ENCODE results near the gene SH3BP5L. TPM values are rescaled to one million over a fixed set of nuclear protein-coding genes. Genes with fewer than 3 reads are reported as not detected.
A peak's percentile ranks its signal among the peaks of the same experiment; 100 is the strongest.

SH3BP5L gene
- total and polyA plus RNA-seq, 2 of the 4 experiments (the other 2 are of a cell fraction) = 23.3 to 35.9 TPM

- TF ChIP-seq CHD1 (IDR thresholded peaks at IDR 0.05; ENCODE audit: low read depth, low read length) (peak; percentile 96; the same call in 1 of the 2 replicates), SMC3 (IDR thresholded peaks at IDR 0.05; ENCODE audit: low read depth, low read length) (no peak), RFX5 (IDR thresholded peaks at IDR 0.05; ENCODE audit: low read depth, low read length) (peak; percentile 96)
Measured at GRCh38 chr1:248838357-248839167, 12.8 kb upstream of the SH3BP5L start (continued).

- H3K9me3 ChIP-seq (ENCODE audit: control insufficient read depth, insufficient read depth, low read length) = no peaks in the 10 kb centered on the region
- peak within 1 kb of the TSS; percentile 75; the same call in 1 of the 2 replicates for H3K18ac ChIP-seq (ENCODE audit: low read depth, low read length)
- peak within 1 kb of the TSS; percentile 89 for H2BK120ac ChIP-seq (ENCODE audit: low read depth, low read length)
- peak; percentile 98 for TF ChIP-seq RFX5 (IDR thresholded peaks at IDR 0.05; ENCODE audit: low read depth, low read length)
- peak; percentile 35; the same call in 1 of the 2 replicates for TF ChIP-seq BHLHE40 (IDR thresholded peaks at IDR 0.05; ENCODE audit: low read depth, low read length)
- TF ChIP-seq, protein P1, sequence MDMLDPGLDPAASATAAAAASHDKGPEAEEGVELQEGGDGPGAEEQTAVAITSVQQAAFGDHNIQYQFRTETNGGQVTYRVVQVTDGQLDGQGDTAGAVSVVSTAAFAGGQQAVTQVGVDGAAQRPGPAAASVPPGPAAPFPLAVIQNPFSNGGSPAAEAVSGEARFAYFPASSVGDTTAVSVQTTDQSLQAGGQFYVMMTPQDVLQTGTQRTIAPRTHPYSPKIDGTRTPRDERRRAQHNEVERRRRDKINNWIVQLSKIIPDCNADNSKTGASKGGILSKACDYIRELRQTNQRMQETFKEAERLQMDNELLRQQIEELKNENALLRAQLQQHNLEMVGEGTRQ (IDR thresholded peaks at IDR 0.05; ENCODE audit: low read depth, low read length) = no peak; the same call in 1 of the 2 replicates
- TF ChIP-seq MXI1 (IDR thresholded peaks at IDR 0.05; ENCODE audit: borderline replicate concordance, low read depth, low read length) = no peak
- peak; percentile 87 for TF ChIP-seq MAZ (IDR thresholded peaks at IDR 0.05; ENCODE audit: borderline replicate concordance, low read depth, low read length)
- peak within 1 kb of the TSS; percentile 96 for H2BK5ac ChIP-seq (ENCODE audit: low read depth, low read length, poor library complexity, severe bottlenecking)
- 0 out of 2 replicates have a peak within 1 kb of the TSS, but pooled peaks have one; percentile 43 for H2BK20ac ChIP-seq (ENCODE audit: low read depth, low read length)
- peak within 1 kb of the TSS; percentile 73 to 95 for H4K8ac ChIP-seq (ENCODE audit: low read depth in 2 of 2, low read length in 2 of 2)
- peaks cover 22 to 33% of the 10 kb centered on the region in 2 experiments for H3K79me1 ChIP-seq (ENCODE audit: low read depth in 1 of 2, low read length in 2 of 2)
- peak within 1 kb of the TSS; percentile 99 for H2AFZ ChIP-seq (replicated peaks; ENCODE audit: low read length, poor library complexity)
- peak within 1 kb of the TSS; percentile 57 for H4K91ac ChIP-seq (ENCODE audit: insufficient read depth, low read depth, low read length)
- H3K4me1 ChIP-seq (ENCODE audit: control insufficient read depth, insufficient read depth, low read length) = peaks cover 10% of the 10 kb centered on the region
- peak within 1 kb of the TSS; percentile 94 for H3K4me2 ChIP-seq (ENCODE audit: low read depth, low read length)
- ChIA-PET POLR2A (ENCODE audit: unreplicated experiment) (interaction anchor here (1.0 kb wide), 1 partner anchor 12 kb away, joined by 4 read pairs; the partner anchor contains the start of gene SH3BP5L), CTCF (interaction anchor here (0.9 to 1.5 kb wide), 2 partner anchors 12 to 21 kb away, joined by 3 to 6 read pairs; partner anchors contain the start of genes SH3BP5L and ZNF692)
- H3K14ac ChIP-seq (replicated peaks; ENCODE audit: low read depth, low read length) = peak within 1 kb of the TSS; percentile 95
- no peaks in the 10 kb centered on the region for H3K9me1 ChIP-seq (ENCODE audit: insufficient read depth, low read length)
- H4K5ac ChIP-seq (ENCODE audit: low read depth, low read length) = peak within 1 kb of the TSS; percentile 82
- no TSS peak for BruUV-seq (replicated peaks)
- H3K56ac ChIP-seq (ENCODE audit: extremely low read depth, insufficient read depth, low read length) = 0 out of 2 replicates have a peak within 1 kb of the TSS, but pooled peaks have one; percentile 43
- H2AK5ac ChIP-seq (ENCODE audit: low read depth, low read length) = peak within 1 kb of the TSS; percentile 85
- H2BK15ac ChIP-seq (ENCODE audit: low read depth, low read length) = peak within 1 kb of the TSS; percentile 62; the same call in 2 of the 3 replicates
- ATAC-seq (ENCODE audit: low read depth) (peak; percentile 90), DNase-seq (peak; percentile 97)
- no peaks in the 10 kb centered on the region for H4K20me1 ChIP-seq (ENCODE audit: insufficient read depth, low read length)
- H2AK9ac ChIP-seq (replicated peaks; ENCODE audit: low read depth, low read length, poor library complexity) = peak within 1 kb of the TSS; percentile 96
- 0% methylated on average over 20 of the region's 48 CpGs; no CpG with 5 or more reads in 1 of the 2 experiments for WGBS, 2 experiments (ENCODE audit: extremely low coverage in 2 of 2, insufficient read length in 1 of 2)
- H3K27ac ChIP-seq (ENCODE audit: insufficient read depth, low read length) = peak within 1 kb of the TSS; percentile 97
- H3K36me3 ChIP-seq (ENCODE audit: control insufficient read depth, insufficient read depth, low read length) = no peaks in the 10 kb centered on the region
- intact Hi-C loops (cut with micrococcal nuclease) = loop anchor here (1.0 kb wide), 1 partner anchor 35 kb away; no protein-coding TSS in a partner anchor
- peak within 1 kb of the TSS; percentile 90 for H3K4ac ChIP-seq (ENCODE audit: low read depth, low read length)
- peak within 1 kb of the TSS; percentile 89 for H3K4me3 ChIP-seq (ENCODE audit: insufficient read depth, low read depth, low read length)
- dilution Hi-C loops (cut with HindIII; ENCODE audit: low sequenced_read_pairs, unreplicated experiment) = no loop called here
- in situ Hi-C loops (cut with MboI; ENCODE audit: low sequenced_read_pairs) = no loop called here
- peak within 1 kb of the TSS; percentile 83; the same call in 1 of the 2 replicates for H3K23ac ChIP-seq (ENCODE audit: low read depth, low read length)
- no peaks in the 10 kb centered on the region for H3K27me3 ChIP-seq (ENCODE audit: control insufficient read depth, insufficient read depth, low read length)
- peak within 1 kb of the TSS; percentile 90 for H3K9ac ChIP-seq (ENCODE audit: low read depth, low read length)
Measured at GRCh38 chr1:248837781-248838356, 12.2 kb upstream of the SH3BP5L start, which contains the start of gene ZNF672. Gene ZNF672 (plus strand): TSS chr1:248838224. CDS start chr1:248847275, 9,051 bp downstream.

All from IMR-90 (cell line).